Adipocyte (in vitro differentiated cells): ENCODE measurements around the gene RFTN1.
"Not testable (repeated sequence)": the region's sequence is repeated elsewhere in the genome, so short reads cannot be mapped to it uniquely, and the experiment has no call there.

Source experiments
- DNase-seq: peaks from one replicate; pipeline ENCODE4 v3.0.0-alpha.2; 2015; ENCODE audit warnings: low read depth
- H3K27me3 ChIP-seq: replicated peaks from 2 replicates; pipeline ENCODE4 v1.7.0; 2013; ENCODE audit warnings: mild to moderate bottlenecking, low read length, moderate library complexity; ENCODE audit not compliant: control insufficient read depth, insufficient read depth
- H3K36me3 ChIP-seq: 2 replicates; pipeline ENCODE4 v1.7.0; 2013; ENCODE audit warnings: low read length, mild to moderate bottlenecking, moderate library complexity; ENCODE audit not compliant: control insufficient read depth, insufficient read depth, severe bottlenecking
- H3K4me1 ChIP-seq: 2 replicates; pipeline ENCODE4 v1.7.0; 2013; ENCODE audit warnings: mild to moderate bottlenecking, low read length, moderate library complexity; ENCODE audit not compliant: control insufficient read depth, insufficient read depth
- H3K4me3 ChIP-seq: 2 replicates; pipeline ENCODE4 v1.7.0; 2013; ENCODE audit warnings: mild to moderate bottlenecking, low read length, moderate library complexity
- H3K9ac ChIP-seq: 2 replicates; pipeline ENCODE4 v1.7.0; 2013; ENCODE audit warnings: mild to moderate bottlenecking, low read length, moderate library complexity
- H3K9me3 ChIP-seq: 2 replicates; pipeline ENCODE4 v1.7.0; 2013; ENCODE audit warnings: mild to moderate bottlenecking, low read length, moderate library complexity; ENCODE audit not compliant: control insufficient read depth

RFTN1 gene

DNA sequence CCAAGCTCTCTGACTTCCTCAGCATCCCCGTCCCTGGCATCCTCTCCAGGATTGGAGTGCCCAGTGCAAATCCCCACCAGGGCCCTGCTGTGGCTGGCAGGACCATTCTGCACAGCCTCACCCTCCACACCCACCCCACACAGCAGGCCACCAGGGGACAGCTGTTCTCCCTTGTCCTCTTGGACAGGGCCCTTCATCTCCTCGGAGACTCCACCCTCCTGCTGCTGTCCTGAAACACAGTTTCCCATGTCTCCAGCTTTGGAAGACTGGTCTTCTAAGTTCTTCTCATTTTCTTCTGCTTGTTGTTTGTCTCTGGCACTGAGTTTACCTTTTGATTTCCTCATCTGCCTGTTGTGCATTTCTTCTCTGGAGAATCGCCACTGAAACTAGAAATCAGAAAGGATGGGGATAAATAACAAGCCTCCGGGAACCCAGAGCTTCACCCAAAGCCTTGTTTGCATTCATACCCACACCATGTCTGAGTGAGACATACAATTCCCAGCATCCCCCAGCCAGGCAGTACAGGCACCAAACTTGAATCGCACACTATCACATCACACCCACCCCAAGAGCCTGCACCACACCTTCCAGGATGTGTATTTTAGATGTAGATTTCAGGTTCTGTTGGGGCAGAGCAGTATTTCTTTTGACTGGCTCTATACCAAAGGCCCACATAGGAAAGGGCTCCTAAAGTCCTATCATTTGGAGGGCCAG, 196.5 kb downstream of the RFTN1 start:
- H3K4me1 ChIP-seq = peaks cover 32% of the 10 kb centered on the region
- no peaks in the 10 kb centered on the region for H3K27me3 ChIP-seq
- H3K4me3 ChIP-seq = no peak overlapping the region
- H3K9me3 ChIP-seq = no peaks in the 10 kb centered on the region
- DNase-seq = no peak
- H3K36me3 ChIP-seq = peaks cover 64% of the 10 kb centered on the region
- H3K9ac ChIP-seq = no peak overlapping the region

DNA sequence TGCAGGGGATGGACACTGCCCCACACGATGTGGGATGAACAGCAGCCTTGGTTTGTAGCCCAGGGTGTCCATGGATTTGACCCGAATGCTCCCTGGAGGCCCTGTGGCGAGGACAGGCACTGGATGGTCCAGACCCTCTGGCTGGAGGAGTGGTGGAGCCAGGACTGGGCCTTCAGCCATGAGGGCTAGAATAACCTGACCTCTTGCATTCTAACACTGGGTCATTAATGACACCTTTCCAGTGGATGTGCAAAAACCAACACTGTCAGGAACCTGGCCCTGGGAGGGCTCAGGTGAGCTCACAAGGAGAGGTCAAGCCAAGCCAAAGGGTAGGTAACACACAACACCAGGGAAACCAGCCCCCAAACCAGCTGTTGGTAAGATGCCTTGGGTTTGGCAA, 197.1 kb downstream of the RFTN1 start:
- Histone ChIP-seq H3K27me3 (no peaks in the 10 kb centered on the region), H3K9ac (no peak overlapping the region), H3K4me1 (peaks cover 38% of the 10 kb centered on the region), H3K36me3 (peaks cover 61% of the 10 kb centered on the region), H3K4me3 (no peak overlapping the region), H3K9me3 (no peaks in the 10 kb centered on the region)
- no peak for DNase-seq

DNA sequence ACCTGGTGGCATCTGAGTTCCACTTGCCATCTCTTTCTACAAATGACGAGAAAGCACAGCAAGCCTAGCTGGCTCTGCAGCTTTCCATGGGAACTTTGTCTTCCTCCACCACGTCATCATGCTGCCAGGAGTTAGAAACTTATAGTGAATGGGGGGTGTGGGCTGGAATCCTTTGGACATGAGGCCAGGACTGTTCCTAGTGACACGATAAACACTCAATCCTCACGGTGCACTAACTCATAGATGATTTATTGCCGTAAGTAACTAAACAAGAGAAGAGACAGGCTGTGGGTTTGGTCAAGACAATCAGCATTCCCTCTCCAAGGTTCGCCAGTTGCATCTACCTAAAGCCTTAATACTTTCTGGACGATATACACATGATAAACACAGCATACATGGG, 197.9 kb downstream of the RFTN1 start:
- Histone ChIP-seq H3K4me1 (peaks cover 41% of the 10 kb centered on the region), H3K36me3 (peaks cover 54% of the 10 kb centered on the region), H3K27me3 (no peaks in the 10 kb centered on the region), H3K9ac (no peak overlapping the region), H3K9me3 (no peaks in the 10 kb centered on the region), H3K4me3 (no peak overlapping the region)
- no peak for DNase-seq

DNA sequence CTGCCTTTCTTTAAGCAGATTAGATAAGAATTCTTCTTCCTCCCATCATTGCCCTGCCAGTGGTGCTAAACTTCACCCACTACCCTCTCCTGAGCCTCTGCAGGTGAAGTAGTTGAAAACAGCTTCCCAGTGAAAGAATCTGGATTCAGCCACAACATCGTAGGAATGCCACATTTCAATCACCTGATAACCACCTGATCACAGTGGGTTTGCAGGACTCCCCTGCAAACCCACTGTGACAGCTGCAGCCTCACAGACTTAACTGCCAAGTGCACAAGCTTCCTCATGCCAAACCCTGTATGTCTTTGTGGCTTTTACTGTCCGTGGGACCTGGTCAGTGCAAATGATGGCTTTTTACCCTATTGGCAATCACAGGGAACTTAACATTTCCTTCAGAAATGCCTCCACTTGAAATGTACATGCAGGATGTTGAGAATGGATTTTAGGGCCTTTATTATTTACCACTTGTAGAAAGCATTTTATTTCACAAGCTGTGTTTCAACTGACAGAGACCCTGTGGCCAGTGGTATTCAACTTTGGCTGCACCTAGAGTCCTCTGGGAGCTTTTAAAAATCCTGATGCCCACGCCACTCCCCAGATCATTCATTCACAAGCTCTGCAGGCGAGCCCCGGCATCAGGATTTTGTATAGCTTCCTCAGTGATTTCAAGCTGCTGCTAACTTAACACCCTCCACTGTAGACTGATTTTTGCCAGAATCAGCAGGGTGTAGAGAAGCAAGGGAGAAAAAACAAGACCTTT, 199.4 kb downstream of the RFTN1 start:
- Histone ChIP-seq H3K4me1 (peaks cover 41% of the 10 kb centered on the region), H3K9ac (no peak overlapping the region), H3K9me3 (no peaks in the 10 kb centered on the region), H3K36me3 (peaks cover 40% of the 10 kb centered on the region), H3K27me3 (no peaks in the 10 kb centered on the region), H3K4me3 (no peak overlapping the region)
- DNase-seq = no peak

DNA sequence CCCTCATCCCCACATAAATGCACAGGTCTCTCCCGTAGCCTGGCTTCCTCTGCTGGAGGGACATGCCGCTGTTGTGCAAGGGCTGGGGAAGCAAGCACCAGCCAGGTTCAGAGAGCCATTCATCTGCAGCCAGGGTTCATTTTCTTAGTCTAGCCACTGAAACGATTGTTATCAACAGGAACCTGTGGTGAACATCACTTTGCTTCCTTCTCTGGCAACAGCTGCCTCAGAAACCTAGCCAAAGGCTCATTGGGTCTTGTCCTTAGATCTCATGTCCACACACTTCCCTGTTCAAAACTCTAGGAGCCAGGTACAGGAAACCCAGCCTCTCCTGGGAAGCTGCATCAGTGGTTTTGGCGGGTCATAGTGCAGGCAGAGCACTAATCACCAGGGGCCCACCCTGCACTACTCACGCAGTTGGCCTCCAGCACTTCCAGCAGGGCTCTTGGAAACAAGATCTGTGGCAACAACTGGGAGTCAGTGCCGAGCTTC, 201.5 kb downstream of the RFTN1 start:
- Histone ChIP-seq H3K4me3 (no peak overlapping the region), H3K27me3 (no peaks in the 10 kb centered on the region), H3K9ac (no peak overlapping the region), H3K4me1 (peaks cover 26% of the 10 kb centered on the region), H3K9me3 (no peaks in the 10 kb centered on the region), H3K36me3 (peaks cover 43% of the 10 kb centered on the region)
- DNase-seq = no peak

DNA sequence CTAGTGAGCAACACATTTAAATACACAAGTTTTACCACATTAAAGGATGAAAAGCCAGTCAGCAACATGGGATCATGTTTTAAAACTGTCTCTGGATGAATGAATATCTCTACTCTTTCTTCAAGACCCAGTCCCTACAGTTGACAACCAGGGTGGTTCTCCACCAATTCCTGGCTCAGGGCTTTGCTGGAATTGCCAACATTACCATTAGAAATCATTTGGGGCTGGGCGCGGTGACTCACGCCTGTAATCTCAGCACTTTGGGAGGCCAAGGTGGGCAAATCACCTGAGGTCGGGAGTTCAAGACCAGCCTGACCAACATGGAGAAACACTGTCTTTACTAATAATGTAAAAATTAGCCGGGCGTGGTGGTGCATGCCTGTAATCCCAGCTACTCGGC, 203.0 kb downstream of the RFTN1 start:
- H3K27me3 ChIP-seq, H3K9me3 ChIP-seq, H3K9ac ChIP-seq, DNase-seq, H3K4me3 ChIP-seq: not testable (repeated sequence)
- peaks cover 34% of the 10 kb centered on the region for H3K36me3 ChIP-seq
- peaks cover 20% of the 10 kb centered on the region for H3K4me1 ChIP-seq

DNA sequence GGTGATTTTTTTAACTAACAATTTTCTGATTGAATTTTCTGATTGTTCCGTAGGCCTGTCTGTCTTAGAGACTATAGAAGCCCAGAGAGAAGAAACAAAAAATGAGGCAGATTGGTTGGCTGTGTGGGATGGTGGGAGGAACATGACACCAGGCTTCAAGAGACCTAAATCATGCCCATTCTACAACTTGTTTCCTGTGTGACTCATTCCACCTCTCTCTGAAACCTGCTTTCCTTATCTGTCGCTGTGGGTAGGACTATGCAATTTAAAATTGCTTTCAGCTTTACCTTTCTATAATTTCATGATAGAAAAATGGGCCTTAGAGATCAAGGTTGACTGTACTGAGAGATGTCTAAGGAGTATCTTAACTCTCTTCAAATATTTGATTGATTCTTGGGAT, 203.9 kb downstream of the RFTN1 start:
- no peak for DNase-seq
- Histone ChIP-seq H3K9me3 (no peaks in the 10 kb centered on the region), H3K9ac (no peak overlapping the region), H3K27me3 (no peaks in the 10 kb centered on the region), H3K36me3 (peaks cover 35% of the 10 kb centered on the region), H3K4me3 (no peak overlapping the region), H3K4me1 (peaks cover 20% of the 10 kb centered on the region)

DNA sequence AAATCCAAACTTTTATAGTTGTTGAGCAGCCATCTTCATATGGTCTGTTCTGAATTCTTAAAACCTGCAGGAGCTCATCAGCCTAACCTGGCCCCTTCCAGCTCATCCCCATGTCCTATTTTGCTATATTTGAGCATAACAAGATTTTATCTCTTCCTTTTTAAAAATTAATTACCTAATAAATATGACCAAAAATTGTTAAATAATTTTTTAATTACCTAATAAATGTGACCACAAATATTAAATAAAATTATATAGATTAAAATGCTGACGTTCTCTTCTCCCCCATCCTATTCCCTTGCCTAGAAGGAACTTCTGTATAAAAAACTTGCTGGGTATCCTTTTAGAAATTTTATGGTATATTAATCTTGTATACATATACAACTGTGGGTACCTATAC, 204.8 kb downstream of the RFTN1 start:
- Histone ChIP-seq H3K4me1 (peaks cover 16% of the 10 kb centered on the region), H3K27me3 (no peaks in the 10 kb centered on the region), H3K9ac (no peak overlapping the region), H3K36me3 (peaks cover 27% of the 10 kb centered on the region), H3K9me3 (no peaks in the 10 kb centered on the region), H3K4me3 (no peak overlapping the region)
- no peak for DNase-seq

DNA sequence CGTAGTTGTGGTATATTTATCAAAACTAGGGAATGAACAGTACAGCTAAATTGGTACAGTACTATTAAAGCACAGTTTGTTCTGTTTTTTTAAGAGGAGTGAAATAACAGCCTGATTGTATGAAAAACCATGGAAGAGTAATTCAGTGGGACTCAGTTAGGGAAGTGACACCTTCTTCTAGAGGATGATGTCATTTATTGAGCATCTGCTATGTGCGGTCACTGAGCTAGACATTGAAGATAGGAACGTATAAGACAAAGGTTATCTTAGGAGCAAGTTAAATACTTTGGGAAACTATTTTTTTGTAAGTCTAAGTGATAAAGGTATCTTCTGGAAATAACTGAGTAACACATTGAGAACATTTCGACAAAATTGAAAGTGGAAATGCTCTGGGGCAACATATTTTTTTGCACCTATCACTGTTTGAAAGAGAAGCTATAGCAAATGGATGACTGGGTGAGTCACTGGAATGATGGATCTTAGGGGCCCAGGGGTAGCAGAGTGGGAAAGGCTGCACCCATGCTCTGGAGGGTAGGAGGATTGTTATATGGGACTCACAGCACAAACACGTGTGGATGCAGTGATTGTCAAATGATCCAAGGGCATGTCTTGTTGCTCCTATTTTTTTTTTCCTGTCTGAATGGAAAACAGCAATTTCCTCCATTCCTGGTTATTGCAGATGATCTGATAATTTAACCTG, 205.5 kb downstream of the RFTN1 start:
- Histone ChIP-seq H3K4me1 (peaks cover 16% of the 10 kb centered on the region), H3K9ac (no peak overlapping the region), H3K4me3 (no peak overlapping the region), H3K27me3 (no peaks in the 10 kb centered on the region), H3K36me3 (peaks cover 26% of the 10 kb centered on the region), H3K9me3 (no peaks in the 10 kb centered on the region)
- DNase-seq = no peak

DNA sequence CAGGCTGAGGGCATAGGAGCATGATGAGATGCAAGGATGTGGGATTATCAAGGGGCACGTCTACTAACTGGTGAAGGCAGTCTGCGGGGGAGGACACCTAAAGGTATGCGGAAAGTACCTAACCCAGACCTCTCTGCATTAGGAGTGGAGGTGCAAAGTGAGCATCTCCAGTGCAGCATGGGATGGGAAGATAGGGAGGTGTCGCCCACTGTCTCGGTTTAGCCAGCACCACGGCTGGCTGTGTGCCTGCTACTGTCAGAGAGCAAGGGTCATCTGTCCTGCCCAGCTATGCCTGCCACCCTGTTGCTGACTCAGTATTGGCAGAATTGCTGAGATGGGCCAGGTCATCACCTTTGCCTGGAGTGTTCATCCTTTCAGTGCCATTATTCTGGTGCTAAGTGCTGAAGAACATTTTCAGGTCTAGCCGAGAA, 208.4 kb downstream of the RFTN1 start:
- no peaks in the 10 kb centered on the region for H3K27me3 ChIP-seq
- H3K36me3 ChIP-seq = peaks cover 26% of the 10 kb centered on the region
- no peaks in the 10 kb centered on the region for H3K9me3 ChIP-seq
- DNase-seq = no peak
- H3K9ac ChIP-seq = no peak overlapping the region
- H3K4me1 ChIP-seq = no peaks in the 10 kb centered on the region
- H3K4me3 ChIP-seq = no peak overlapping the region
